Activated naive CD4-positive, alpha-beta T cell treated with anti-CD3 and anti-CD28 coated beads for 36 hours (primary cell): ENCODE measurements around the gene NDUFB1. TPM values are rescaled to one million over a fixed set of nuclear protein-coding genes. Genes with fewer than 3 reads are reported as not detected.

Experiments
- CTCF ChIA-PET: fragments of 350-600 bp; sonication (Branson Sonifier 250); formaldehyde crosslinking; loops from one replicate; lab custom pipeline; 2021; ENCODE audit warnings: antibody characterized with exemption; lab: Charles Lee
- DNase-seq: peaks from one replicate; pipeline ENCODE4 v3.0.0-alpha.2; 2020
- H3K27ac Mint-ChIP-seq: one replicate; pipeline ENCODE4 v1.8.0; 2021; ENCODE audit warnings: mild to moderate bottlenecking, mixed read lengths
- H3K27me3 Mint-ChIP-seq: one replicate; pipeline ENCODE4 v1.8.0; 2021; ENCODE audit warnings: low read depth, mixed read lengths
- H3K36me3 Mint-ChIP-seq: one replicate; pipeline ENCODE4 v1.8.0; 2021; ENCODE audit warnings: low read depth, mixed read lengths
- H3K4me1 Mint-ChIP-seq: one replicate; pipeline ENCODE4 v1.8.0; 2021; ENCODE audit warnings: low read depth, mixed read lengths
- H3K4me3 Mint-ChIP-seq: one replicate; pipeline ENCODE4 v1.8.0; 2021; ENCODE audit warnings: mild to moderate bottlenecking, moderate library complexity, mixed read lengths
- H3K9me3 Mint-ChIP-seq: one replicate; pipeline ENCODE4 v1.8.0; 2021; ENCODE audit warnings: mixed read lengths
- intact Hi-C: fragments of 100-400 bp; cut with micrococcal nuclease; formaldehyde crosslinking; loops from one replicate; pipeline ENCODE4 v1.15.1; 2023
- total RNA-seq, 2 experiments: library from RNA; stranded (reverse); gene quantifications; one replicate each; pipeline ENCODE4 v1.2.3, GENCODE V29; 2021

Gene NDUFB1
- total RNA-seq, 2 experiments from 2014 or later, result 111 to 114 TPM

GRCh38 chr14:92122351-92122677 lies 808 bp upstream of the NDUFB1 start:
- DNase-seq, result peak; percentile 13
- Mint-ChIP-seq H3K9me3 (no peaks in the 10 kb centered on the region), H3K4me1 (peaks cover 46% of the 10 kb centered on the region), H3K4me3 (peak overlapping the region; percentile 99), H3K27me3 (no peaks in the 10 kb centered on the region), H3K27ac (peak overlapping the region; percentile 100), H3K36me3 (peaks cover 31% of the 10 kb centered on the region)
- intact Hi-C loops, result loop anchor here (5.0 kb wide), 1 partner anchor 530 kb away; no protein-coding TSS in a partner anchor
- CTCF ChIA-PET, result interaction anchor here (0.6 to 7.0 kb wide), 7 partner anchors 11 to 620 kb away, joined by 4 to 96 read pairs (median 5); partner anchors contain the start of gene ATXN3

DNA sequence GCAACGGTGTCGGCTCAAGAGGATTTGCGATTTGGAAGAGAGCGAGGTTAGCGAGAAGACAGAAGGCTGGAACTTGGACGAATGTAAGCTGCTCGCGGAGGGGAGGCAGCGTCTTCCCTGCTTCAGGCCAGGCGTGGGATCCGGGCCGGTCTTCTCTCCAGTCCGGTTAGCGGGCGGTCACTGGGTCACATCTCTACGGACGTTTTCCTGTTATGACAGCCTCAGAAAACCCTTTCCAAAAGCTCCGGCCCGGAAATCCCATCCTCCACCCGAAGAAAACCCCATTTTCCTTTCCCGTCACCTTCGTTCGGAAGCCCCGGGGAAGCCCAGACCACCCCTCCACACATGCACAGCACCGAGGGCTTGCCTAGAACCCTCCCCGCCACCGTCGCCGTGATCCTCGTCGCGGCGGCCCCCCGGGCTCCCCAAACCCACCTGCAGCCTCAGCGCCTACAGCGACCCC lies 268 bp downstream of the NDUFB1 start:
- peak overlapping the region; percentile 99 for H3K4me3 Mint-ChIP-seq
- CTCF ChIA-PET, result interaction anchor here (0.7 to 7.0 kb wide), 7 partner anchors 10 to 560 kb away, joined by 3 to 96 read pairs (median 4); partner anchors contain the start of gene ATXN3
- H3K27me3 Mint-ChIP-seq, result no peaks in the 10 kb centered on the region
- DNase-seq, result no peak
- H3K36me3 Mint-ChIP-seq, result peaks cover 27% of the 10 kb centered on the region
- no peaks in the 10 kb centered on the region for H3K9me3 Mint-ChIP-seq
- peaks cover 39% of the 10 kb centered on the region for H3K4me1 Mint-ChIP-seq
- peak overlapping the region; percentile 100 for H3K27ac Mint-ChIP-seq
- intact Hi-C loops, result loop anchor here (1.0 to 5.0 kb wide), 4 partner anchors 15 to 673 kb away; partner anchors contain the start of genes ATXN3, GOLGA5 and TRIP11

GRCh38 chr14:92109490-92109889 lies 12.0 kb downstream of the NDUFB1 start:
- Mint-ChIP-seq H3K36me3 (no peaks in the 10 kb centered on the region), H3K27me3 (no peaks in the 10 kb centered on the region), H3K4me3 (no peak overlapping the region), H3K9me3 (no peaks in the 10 kb centered on the region), H3K4me1 (peaks cover 28% of the 10 kb centered on the region), H3K27ac (no peak overlapping the region)
- DNase-seq, result no peak
- intact Hi-C loops, result no loop called here
- CTCF ChIA-PET, result interaction anchor here (4.9 kb wide), 1 partner anchor 10 kb away, joined by 96 read pairs; the partner anchor contains the start of genes CPSF2 and NDUFB1

DNA sequence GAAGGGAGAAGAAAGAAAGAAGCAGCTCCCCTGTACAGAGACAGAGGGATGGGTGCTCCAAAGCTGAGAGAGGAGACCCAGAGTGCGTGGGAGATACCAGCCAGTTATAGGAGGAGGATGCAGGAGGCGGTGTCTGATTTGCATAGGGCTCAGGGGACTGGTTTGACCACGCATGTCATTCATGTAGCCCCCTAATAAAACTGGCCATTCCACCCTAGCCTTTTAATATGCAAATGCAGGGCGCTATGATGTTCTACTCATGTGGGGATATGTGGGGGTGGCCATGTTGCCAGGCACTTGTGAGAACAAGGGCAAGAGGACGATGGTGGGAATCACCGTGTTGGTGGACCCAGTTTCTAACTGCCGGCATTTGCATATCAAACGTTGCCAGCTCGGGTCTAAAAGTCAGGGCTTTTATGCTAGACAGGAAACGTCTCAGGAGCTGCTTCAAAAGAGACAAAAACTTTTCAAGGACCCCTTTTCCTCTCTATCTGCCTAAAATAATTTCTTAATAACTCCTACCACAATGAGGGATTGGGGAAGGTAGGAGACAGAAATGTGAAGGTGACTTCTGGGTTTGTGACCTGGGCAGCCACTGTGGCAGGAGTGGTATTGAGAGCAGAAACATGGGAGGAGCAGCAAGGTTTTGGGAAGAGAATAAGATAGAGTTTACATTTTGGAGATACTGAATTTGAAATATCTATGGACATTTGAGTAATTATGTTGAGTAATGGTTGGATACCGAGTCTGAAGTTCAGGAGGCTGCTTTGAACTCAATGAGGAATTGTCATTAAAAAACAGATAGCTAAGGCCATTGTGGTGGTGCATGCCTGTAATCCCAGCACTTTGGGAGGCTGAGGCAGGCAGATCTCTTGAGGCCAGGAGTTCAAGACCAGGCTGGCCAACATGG lies 12.9 kb downstream of the NDUFB1 start:
- intact Hi-C loops, result no loop called here
- CTCF ChIA-PET, result interaction anchor here (1.1 to 4.9 kb wide), 2 partner anchors 11 to 112 kb away, joined by 3 to 96 read pairs; partner anchors contain the start of genes CPSF2 and NDUFB1
- peak; percentile 46 for DNase-seq
- peak overlapping the region; percentile 41 for H3K4me3 Mint-ChIP-seq
- H3K27me3 Mint-ChIP-seq, result no peaks in the 10 kb centered on the region
- H3K27ac Mint-ChIP-seq, result peak overlapping the region; percentile 41
- H3K4me1 Mint-ChIP-seq, result peaks cover 30% of the 10 kb centered on the region
- no peaks in the 10 kb centered on the region for H3K9me3 Mint-ChIP-seq
- H3K36me3 Mint-ChIP-seq, result no peaks in the 10 kb centered on the region

GRCh38 chr14:92106143-92106926 lies 15.2 kb downstream of the NDUFB1 start, which contains the start of gene ATXN3:
ATXN3 (minus strand) TSS chr14:92106582; CDS start chr14:92106552, 30 bp downstream.
- Mint-ChIP-seq H3K9me3 (no peaks in the 10 kb centered on the region), H3K4me3 (peak within 1 kb of the TSS; percentile 98), H3K27ac (peak within 1 kb of the TSS; percentile 81), H3K36me3 (no peaks in the 10 kb centered on the region), H3K27me3 (no peaks in the 10 kb centered on the region), H3K4me1 (peaks cover 40% of the 10 kb centered on the region)
- DNase-seq, result peak; percentile 97
- CTCF ChIA-PET, result interaction anchor here (0.5 to 4.9 kb wide), 19 partner anchors 10 to 1854 kb away, joined by 3 to 96 read pairs (median 3); partner anchors contain the start of genes CPSF2 and NDUFB1
- intact Hi-C loops, result loop anchor here (1.0 kb wide), 3 partner anchors 15 to 596 kb away; partner anchors contain the start of genes CPSF2, NDUFB1, PPP4R3A and TRIP11

DNA sequence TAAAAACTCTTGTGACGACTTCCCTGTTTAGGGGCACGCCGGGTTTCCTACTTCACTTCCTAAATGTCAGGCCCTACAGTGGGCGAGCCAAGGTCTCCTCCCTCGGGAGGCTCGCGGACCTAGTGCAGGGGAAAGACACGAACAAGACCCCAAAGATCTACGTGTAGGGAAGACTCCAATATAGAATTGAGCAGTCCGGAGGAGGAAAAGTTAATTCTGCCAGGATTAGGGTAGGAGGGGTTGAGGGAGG lies 15.7 kb downstream of the NDUFB1 start:
- intact Hi-C loops, result loop anchor here (1.0 kb wide), 3 partner anchors 15 to 596 kb away; partner anchors contain the start of genes CPSF2, NDUFB1, PPP4R3A and TRIP11
- H3K27ac Mint-ChIP-seq, result peak overlapping the region; percentile 81

DNA sequence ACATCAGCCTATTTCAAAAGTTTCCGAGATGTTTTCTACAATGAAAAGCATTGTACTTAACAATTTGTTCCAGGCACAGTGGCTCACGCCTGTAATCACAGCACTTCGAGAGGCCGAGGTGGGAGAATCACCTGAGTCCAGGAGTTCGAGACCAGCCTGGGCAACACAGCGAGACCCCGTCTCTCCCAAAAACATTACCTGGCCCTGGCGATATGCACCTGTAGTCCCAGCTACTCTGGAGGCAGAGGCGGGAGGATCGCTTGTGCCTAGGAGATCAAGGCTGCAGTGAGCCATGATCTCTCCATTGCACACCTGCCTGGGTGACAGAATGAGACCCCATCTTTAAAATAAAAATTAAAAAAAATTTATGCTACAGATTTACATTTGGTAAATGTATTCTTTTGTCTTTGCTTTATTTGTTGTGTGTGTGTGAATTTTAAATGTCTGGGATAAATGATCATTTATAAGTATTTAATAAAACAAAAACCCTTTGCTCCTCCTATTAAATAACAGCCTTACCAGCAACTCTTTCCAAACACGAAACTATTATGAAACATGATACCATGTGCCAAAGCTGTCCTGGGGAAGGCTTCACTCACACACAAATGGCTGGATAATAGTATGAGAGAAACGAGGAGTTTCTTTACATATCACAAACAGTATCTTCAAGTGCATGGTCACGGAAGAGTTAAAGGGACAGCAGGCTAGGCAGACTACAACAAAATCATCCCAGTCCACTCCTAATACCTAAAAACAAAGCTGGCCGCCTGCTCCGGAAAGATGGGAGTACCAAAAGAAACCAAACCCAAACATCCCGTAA lies 16.2 kb downstream of the NDUFB1 start:
- peak overlapping the region; percentile 98 for H3K4me3 Mint-ChIP-seq
- CTCF ChIA-PET, result interaction anchor here (1.8 to 4.9 kb wide), 2 partner anchors 14 to 65 kb away, joined by 5 to 96 read pairs; partner anchors contain the start of genes CPSF2 and NDUFB1
- DNase-seq, result no peak
- no peaks in the 10 kb centered on the region for H3K27me3 Mint-ChIP-seq
- intact Hi-C loops, result no loop called here
- peaks cover 42% of the 10 kb centered on the region for H3K4me1 Mint-ChIP-seq
- no peaks in the 10 kb centered on the region for H3K36me3 Mint-ChIP-seq
- H3K9me3 Mint-ChIP-seq, result no peaks in the 10 kb centered on the region
- H3K27ac Mint-ChIP-seq, result peak overlapping the region; percentile 81

More for the DNA sequence above, 15.7 kb downstream of the NDUFB1 start:
- Mint-ChIP-seq H3K36me3 (no peaks in the 10 kb centered on the region), H3K27me3 (no peaks in the 10 kb centered on the region), H3K4me3 (peak overlapping the region; percentile 98), H3K9me3 (no peaks in the 10 kb centered on the region), H3K4me1 (peaks cover 40% of the 10 kb centered on the region)
- peak; percentile 24 for DNase-seq
- CTCF ChIA-PET, result interaction anchor here (1.8 to 4.9 kb wide), 2 partner anchors 14 to 65 kb away, joined by 5 to 96 read pairs; partner anchors contain the start of genes CPSF2 and NDUFB1

- no peaks in the 10 kb centered on the region for H3K27me3 Mint-ChIP-seq
- intact Hi-C loops, result no loop called here
- CTCF ChIA-PET, result interaction anchor here (0.9 kb wide), 1 partner anchor 16 kb away, joined by 3 read pairs; no protein-coding TSS in a partner anchor
These were observed 18.0 kb downstream of the NDUFB1 start for GRCh38 chr14:92103363-92103989.

GRCh38 chr14:92099802-92100201 lies 21.7 kb downstream of the NDUFB1 start:
- Mint-ChIP-seq H3K36me3 (peaks cover under 1% of the 10 kb centered on the region), H3K4me1 (peaks cover 26% of the 10 kb centered on the region), H3K27me3 (no peaks in the 10 kb centered on the region), H3K9me3 (no peaks in the 10 kb centered on the region), H3K4me3 (no peak overlapping the region), H3K27ac (no peak overlapping the region)
- DNase-seq, result no peak
- CTCF ChIA-PET, result no interaction called here
- intact Hi-C loops, result no loop called here

More at GRCh38 chr14:92103363-92103989, 18.0 kb downstream of the NDUFB1 start:
- Mint-ChIP-seq H3K4me3 (no peak overlapping the region), H3K36me3 (no peaks in the 10 kb centered on the region), H3K9me3 (no peaks in the 10 kb centered on the region), H3K4me1 (peaks cover 46% of the 10 kb centered on the region), H3K27ac (peak overlapping the region; percentile 43)
- no peak for DNase-seq

GRCh38 chr14:92093320-92093719 lies 28.2 kb downstream of the NDUFB1 start:
- intact Hi-C loops, result loop anchor here (1.0 kb wide), 1 partner anchor 259 kb away; no protein-coding TSS in a partner anchor
- peaks cover 10% of the 10 kb centered on the region for H3K36me3 Mint-ChIP-seq
- peak; percentile 36 for DNase-seq
- H3K4me1 Mint-ChIP-seq, result no peaks in the 10 kb centered on the region
- no peaks in the 10 kb centered on the region for H3K9me3 Mint-ChIP-seq
- no peaks in the 10 kb centered on the region for H3K27me3 Mint-ChIP-seq
- CTCF ChIA-PET, result no interaction called here
- no peak overlapping the region for H3K4me3 Mint-ChIP-seq
- no peak overlapping the region for H3K27ac Mint-ChIP-seq

- no peaks in the 10 kb centered on the region for H3K4me1 Mint-ChIP-seq
- intact Hi-C loops, result no loop called here
- no peak overlapping the region for H3K4me3 Mint-ChIP-seq
- H3K9me3 Mint-ChIP-seq, result no peaks in the 10 kb centered on the region
- H3K36me3 Mint-ChIP-seq, result peaks cover 20% of the 10 kb centered on the region
- CTCF ChIA-PET, result no interaction called here
- H3K27ac Mint-ChIP-seq, result no peak overlapping the region
- no peak for DNase-seq
- no peaks in the 10 kb centered on the region for H3K27me3 Mint-ChIP-seq
These were observed 33.0 kb downstream of the NDUFB1 start for GRCh38 chr14:92088494-92088893.
